ENCODE data around the gene MYPOP.
"Not testable (repeated sequence)": the region's sequence is repeated elsewhere in the genome, so short reads cannot be mapped to it uniquely, and the experiment has no call there.

MYPOP gene

DNA sequence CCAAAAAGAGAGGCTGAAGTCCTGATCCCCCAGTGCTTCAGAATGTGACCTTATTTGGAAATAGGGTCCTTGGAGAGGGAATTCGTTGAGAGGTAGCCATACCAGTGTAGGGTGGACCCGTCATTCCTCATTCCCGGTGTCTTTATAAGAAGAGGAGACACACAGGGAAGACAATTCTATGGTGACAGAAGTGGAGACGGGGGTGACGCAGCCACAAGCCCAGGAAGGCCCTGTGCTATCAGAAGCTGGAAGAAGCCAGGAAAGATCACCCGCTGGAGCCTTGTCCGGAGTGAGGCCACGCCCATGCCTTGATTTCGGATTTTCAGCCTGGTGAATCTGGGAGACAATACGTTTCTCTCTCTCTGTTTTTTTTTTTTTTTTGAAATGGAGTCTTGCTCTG is 2.6 kb upstream of the MYPOP start:
- no peak for DNase-seq

GRCh38 chr19:45902651-45903625 is 525 bp upstream of the MYPOP start:
- DNase-seq: peak; percentile 97 to 99 (median 98)

DNA sequence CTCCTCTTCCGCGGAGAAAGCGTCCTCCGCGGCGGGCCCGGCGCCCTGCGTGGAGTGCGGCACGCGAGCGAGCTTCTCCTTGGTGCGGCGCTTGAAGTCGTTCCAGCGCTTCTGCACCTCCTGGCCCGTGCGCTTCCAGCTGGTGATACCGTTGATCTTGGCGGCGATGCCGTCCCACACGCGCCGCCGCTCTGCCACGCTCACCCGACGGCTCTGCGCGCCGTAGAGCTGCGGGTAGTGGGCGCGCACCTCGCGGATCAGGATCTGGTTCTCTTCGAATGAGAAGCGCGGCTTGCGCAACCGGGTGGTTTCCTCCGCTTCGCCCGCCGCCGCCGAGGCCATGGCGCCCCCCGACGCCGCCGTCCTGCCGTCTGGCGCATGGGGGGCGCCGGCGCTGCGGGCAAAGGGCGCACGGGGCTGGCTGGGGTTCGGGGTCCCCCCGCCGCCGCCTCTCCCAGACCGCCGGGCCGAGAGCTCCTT is 941 bp downstream of the MYPOP start:
- peak in 5 of 6 experiments; percentile 9 to 37 (median 17) for DNase-seq

GRCh38 chr19:45900738-45901431 is 1.5 kb downstream of the MYPOP start:
- no peak for DNase-seq

DNA sequence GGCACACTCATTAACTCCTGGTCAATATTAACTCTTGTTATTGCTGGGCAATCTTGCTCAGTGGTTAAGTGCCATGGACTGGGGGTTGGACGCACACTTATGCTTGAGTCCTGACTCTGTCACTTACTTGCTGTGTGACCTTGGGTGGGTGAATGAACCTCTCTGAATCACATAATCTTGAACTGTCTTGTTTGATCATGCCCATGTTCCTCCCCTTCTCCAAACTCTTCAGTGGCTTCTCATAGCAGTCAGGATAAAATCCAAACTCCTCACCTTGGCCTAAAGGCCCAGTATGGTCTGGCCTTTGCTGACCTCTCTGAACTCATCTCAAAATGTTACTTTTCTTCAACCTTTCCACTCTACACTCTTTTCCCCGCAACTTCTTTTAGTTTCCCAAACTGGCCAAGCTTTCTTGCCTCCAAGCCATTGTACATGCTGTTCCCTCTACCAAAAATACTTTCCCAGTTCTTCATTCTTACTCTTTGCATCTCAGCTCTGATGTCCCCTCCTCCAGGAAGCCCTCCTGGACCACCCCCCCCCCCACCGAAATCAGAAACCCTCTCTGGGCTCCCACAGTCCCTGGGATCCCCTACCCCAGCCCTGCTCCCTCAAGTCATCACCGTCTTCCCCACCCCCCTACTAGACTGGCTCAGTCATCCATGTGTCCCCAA is 2.4 kb downstream of the MYPOP start:
- no peak for DNase-seq

- DNase-seq: no peak
Observed at GRCh38 chr19:45899253-45899652, 3.2 kb downstream of the MYPOP start.

DNA sequence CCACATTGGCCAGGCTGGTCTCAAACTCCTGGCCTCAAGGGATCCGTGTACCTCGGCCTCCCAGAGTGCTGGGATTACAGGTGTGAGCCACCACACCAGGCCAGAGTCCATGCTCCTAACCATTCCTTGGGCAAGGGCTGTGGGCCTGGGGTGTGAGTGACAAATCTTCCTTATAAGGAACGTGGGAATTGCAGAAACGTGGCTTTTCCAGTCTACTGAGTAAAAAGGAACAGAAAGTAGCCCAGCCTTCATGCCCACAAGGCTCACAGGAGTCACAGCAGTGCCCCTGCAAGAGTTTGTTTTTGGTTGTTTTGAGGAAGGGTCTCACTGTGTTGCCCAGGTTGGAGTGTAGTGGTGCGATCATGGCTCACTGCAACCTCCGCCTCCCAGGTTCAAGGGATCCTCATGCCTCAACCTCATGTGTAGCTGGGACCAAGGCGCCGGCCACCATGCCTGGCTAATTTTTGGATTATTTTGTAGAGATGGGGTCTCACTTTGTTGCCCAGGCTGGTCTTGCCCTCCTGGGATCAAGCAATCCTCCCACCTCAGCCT is 5.1 kb downstream of the MYPOP start:
- no peak for DNase-seq

DNA sequence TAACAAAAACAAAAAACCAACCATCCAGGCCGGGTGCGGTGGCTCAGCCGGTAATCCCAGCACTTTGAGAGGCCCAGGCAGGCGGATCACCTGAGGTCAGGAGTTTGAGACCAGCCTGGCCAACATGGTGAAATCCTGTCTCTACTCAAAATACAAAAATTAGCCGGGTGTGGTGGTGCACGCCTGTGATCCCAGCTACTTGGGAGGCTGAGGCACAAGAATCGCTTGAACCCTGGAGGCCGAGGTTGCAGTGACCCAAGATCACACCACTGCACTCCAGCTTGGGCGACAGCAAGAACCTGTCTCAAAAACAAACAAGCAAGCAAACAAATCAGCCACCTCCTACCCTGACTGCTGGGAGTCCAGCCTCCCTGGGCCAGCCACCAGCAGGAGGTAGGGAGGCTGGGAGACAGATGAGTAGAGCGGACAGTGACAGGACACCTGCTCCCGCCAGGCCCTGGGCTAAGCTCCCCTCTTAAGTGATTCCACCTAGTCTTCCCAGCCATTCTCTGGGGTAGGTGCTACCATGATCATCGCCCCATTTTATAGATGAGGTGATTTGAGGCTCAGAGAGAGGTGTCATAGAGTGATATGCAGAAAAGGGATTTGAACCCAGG is 6.3 kb downstream of the MYPOP start:
- not testable (repeated sequence) for DNase-seq

- no peak for DNase-seq
Observed at GRCh38 chr19:45895519-45895972, 6.9 kb downstream of the MYPOP start.

- no peak for DNase-seq
Observed at GRCh38 chr19:45890877-45891276, 11.5 kb downstream of the MYPOP start.

DNA sequence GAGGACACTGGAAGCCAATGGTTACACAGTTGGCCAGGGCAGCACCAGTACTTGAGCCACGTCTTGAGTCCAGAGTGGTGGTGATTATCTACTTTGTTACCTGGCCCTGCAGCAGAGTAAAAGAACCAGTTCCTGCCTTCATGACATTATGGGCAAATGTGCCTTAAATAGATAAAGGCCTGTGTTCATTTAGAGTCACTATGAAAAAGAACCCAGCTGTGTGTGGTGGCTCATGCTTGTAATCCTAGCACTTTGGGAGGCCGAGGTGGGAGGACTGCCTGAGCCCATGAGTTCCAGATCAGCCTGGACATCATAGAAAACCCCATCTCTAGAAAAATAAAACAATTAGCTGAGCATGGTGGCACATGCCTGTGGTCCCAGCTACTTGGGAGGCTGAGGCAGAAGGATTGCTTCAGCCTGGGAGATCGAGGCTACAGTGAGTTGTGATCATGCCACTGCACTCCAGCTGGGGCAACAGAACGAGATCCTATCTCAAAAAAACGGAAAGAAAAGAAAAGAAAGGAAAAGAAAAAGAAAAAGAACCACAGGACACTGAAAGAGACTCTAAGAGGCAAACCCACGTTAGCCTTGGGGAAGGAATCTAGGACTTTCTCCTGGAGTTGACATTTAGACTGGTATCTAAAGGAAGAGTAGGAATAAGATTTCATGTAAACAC is 13.1 kb downstream of the MYPOP start:
- DNase-seq: no peak

- no peak for DNase-seq
Observed at GRCh38 chr19:45887200-45887710, 15.2 kb downstream of the MYPOP start.

DNA sequence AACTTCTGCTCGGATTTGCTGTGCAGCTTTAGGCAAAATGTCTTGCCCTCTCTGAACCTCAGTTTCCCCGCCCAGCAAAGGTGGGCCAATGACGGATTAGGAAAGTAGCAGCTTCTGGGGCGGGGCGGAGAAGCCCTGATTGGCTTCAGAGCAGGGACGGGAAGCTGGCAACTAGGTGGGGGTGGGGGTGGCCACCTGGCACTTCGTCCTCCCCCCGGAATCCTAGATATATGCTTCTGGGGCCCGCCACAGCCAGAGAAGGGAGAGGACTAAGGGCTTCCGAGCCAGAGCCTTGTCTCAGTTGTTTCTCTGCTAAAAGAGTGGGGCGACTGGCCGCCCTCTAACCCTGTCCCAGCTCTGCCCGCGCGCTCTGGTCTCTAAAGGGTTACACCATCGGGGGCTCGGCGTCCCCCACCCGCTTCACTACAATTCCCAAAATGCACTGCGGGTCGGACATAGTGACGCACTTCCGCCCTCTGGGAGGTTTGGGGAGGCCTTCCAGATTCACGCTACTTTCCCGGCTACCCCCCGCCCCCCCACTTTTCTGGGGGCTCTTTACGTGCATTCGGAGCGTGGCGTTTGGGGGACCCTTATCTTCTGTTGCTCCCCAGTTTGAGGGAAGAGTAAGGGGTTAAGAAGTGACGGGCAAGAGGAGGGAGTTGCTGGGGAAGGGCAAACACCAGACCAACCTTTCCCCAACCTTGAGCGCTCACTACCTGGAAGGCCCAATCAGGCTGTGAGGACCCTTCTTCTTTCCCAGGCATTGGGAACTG is 15.8 kb downstream of the MYPOP start:
- peak; percentile 82 to 93 (median 82) for DNase-seq

DNA sequence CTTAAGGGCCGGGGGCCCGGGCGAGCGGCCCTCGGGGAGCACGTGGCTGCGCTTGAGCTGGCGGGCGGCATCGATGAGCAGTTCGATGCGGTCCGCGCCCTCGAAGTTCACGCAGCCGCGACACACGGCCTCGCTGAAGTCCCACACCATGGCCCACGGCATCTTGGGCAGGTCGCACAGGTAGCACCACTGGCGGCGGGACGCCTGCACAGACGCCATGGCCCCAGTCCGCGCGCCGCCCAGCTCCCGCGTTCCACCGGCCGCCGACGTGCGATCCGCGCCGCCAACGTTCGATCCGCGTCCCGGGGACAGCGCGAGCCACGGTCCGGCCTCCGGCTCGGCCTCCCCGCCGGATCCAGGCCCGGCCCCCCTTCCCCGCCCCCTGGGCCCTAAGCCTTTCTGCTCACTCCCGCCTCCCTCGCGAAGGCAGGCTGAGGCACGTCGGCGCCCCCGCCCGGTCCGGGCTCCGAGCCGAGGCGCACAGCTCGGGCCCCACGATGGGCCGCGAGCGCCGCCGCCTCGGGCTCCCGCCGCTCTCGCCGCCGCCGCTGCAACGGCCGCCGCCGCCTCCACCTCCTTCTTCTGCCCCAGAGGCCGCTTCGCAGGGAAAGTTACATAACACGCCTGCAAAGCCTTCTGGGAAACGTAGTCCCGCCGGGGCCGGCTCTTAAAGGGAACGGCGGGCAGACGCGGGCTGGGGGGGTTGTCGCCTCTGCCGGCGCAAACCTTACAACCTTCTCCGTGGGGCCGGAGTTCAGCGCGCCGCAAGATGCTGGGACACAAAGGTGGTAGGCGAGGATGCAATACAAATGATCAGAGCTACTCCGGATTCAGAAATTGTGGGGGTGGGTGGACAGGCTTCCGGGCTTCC is 16.6 kb downstream of the MYPOP start, which contains the start of gene IRF2BP1:
Gene IRF2BP1 (minus strand): TSS at position 586 of the 871 bp plus-strand sequence. CDS start 367 bp downstream, at position 219.
- DNase-seq: peak; percentile 82 to 92 (median 86)

- peak in 1 of 6 experiments; percentile 20 for DNase-seq
Observed at GRCh38 chr19:45884682-45885555, 17.5 kb downstream of the MYPOP start.

DNA sequence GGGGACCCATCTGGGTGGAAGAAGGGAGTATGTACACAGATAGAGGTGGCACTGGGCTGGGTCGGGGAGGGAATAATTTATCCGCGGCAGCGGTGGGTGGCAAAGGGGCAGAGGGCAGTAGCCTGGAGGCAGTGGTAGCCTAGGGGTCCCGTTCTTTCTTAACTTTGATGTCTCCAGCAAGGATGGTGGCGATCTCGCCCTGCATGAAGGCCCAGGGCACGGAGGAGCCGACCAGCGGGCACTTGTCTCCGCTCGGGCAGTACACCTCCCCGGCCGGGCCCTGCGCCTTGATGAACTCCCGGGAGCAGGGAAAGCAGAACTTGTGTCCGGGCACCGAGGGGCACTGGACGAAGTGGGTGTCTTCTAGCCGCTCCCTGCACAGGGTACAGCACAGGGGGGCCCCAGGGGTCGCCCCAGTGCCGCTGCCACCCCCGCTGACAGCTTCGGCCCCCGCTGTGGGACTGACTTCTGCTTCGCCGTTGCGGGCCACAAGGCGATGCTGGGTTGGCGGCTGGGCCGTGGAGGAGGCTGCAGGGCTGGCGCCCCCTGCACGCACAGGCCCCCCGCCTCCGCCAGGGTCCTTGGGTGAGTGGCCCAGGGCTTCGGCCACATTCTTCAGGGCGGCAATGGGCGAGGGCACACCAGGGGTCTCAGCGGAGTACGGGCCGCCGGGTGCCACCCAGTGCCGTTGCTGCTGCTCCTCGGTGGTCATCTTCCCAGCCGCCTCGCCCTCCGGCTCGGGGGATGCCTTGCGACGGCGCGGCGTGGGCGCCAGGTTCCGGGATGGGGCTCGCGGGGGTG is 18.3 kb downstream of the MYPOP start:
- DNase-seq: no peak

DNA sequence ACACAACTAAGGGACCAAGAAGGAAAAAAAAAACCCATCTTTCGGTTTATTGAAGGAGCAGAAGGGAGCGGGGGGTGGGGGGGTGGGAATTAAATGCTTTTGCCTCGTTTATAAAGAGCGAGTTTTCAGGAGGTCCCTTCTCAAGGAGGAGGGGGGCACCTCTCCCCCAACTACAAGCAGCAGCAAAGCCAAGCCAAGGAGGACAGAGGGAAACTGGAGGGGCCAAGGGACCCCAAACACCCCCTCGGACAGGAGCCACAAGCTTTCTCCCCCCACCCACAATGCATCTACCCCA is 18.9 kb downstream of the MYPOP start:
- DNase-seq: peak in 1 of 6 experiments; percentile 27

Data from stimulated activated naive CD4-positive, alpha-beta T cell (primary cell).